GM12864 (cell line): ENCODE data around the gene CHTF8.

ENCODE experiments used
- DNase-seq: peaks from one replicate; pipeline ENCODE4 v3.0.0-alpha.2; 2011; ENCODE audit warnings: low read depth
- H3K4me3 ChIP-seq: 2 replicates; pipeline ENCODE4 v1.5.1; 2011; ENCODE audit warnings: mild to moderate bottlenecking, low read depth, low read length, control low read depth
- TF ChIP-seq, protein P1 (sequence below): IDR thresholded peaks from 2 replicates; pipeline ENCODE4 v1.5.1; 2011; ENCODE audit warnings: low read depth, mild to moderate bottlenecking, moderate library complexity, low read length, control low read depth, inconsistent platforms; ENCODE audit errors: missing control alignments

Gene CHTF8

GRCh38 chr16:69132424-69133252 lies at the start of gene CHTF8, which contains the start of gene UTP4:
CHTF8 (minus strand) TSS chr16:69132588; CDS start chr16:69121458, 11,130 bp downstream.
UTP4 (plus strand) TSS chr16:69132649; CDS start chr16:69133460, 811 bp downstream.
- no peak for DNase-seq
- peak within 1 kb of the TSS; percentile 98 for H3K4me3 ChIP-seq
- TF ChIP-seq, protein P1, sequence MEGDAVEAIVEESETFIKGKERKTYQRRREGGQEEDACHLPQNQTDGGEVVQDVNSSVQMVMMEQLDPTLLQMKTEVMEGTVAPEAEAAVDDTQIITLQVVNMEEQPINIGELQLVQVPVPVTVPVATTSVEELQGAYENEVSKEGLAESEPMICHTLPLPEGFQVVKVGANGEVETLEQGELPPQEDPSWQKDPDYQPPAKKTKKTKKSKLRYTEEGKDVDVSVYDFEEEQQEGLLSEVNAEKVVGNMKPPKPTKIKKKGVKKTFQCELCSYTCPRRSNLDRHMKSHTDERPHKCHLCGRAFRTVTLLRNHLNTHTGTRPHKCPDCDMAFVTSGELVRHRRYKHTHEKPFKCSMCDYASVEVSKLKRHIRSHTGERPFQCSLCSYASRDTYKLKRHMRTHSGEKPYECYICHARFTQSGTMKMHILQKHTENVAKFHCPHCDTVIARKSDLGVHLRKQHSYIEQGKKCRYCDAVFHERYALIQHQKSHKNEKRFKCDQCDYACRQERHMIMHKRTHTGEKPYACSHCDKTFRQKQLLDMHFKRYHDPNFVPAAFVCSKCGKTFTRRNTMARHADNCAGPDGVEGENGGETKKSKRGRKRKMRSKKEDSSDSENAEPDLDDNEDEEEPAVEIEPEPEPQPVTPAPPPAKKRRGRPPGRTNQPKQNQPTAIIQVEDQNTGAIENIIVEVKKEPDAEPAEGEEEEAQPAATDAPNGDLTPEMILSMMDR = no peak

DNA sequence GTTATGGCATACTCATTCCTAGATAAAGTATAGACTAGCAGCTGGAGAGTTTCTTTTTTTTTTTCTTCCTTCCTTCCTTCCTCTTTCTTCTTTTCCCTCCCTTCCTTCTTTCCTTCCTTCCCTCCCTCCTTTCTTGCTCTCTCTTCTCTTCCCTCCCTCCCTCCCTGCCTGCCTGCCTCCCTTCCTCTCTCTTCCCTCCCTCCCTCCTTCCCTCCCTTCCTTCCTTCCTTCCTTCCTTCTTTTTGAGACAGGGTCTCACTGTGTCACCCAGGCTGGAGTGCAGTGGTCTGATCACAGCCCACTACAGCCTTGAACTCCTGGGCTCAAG lies 47.6 kb upstream of the CHTF8 start:
- no peak overlapping the region for H3K4me3 ChIP-seq
- TF ChIP-seq, protein P1 = no peak
- DNase-seq = no peak

- no peak overlapping the region for H3K4me3 ChIP-seq
- no peak for DNase-seq
- TF ChIP-seq, protein P1 = no peak
These were observed 47.1 kb upstream of the CHTF8 start for GRCh38 chr16:69179328-69180010.

DNA sequence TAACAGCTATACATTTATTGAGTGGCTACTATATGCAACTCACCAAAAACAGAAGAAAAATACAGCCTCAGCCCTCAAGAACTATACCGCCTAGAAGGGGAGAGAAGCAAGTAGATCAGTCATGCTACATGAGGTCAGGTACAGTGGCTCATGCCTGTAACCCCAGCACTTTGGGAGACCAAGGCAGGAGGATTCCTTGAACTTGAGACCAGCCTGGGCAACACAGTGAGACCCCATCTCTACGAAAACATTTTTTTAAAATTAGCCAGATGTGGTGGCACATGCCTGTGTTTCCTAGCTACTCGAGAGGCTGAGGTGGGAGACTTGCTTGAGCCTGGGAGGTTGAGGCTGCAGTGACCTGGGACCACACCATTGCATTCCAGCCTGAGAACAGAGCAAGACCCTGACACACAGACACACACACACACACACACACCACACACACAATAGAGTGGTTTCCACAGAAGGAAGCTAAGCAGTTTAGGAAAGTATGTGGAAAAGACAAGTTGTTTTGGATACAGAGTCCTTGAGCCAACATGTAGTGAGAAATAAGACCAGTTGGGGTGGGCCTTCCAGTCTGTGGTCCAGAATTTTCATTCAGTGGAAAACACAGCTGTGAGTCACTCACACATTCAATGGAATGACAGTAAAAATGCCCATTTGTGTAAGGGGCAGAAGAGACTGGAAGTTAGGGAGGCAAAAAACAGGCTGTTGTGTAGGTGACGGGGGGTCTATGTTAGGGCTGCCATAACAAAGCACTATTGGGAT lies 43.8 kb upstream of the CHTF8 start:
- TF ChIP-seq, protein P1 = no peak
- no peak for DNase-seq

DNA sequence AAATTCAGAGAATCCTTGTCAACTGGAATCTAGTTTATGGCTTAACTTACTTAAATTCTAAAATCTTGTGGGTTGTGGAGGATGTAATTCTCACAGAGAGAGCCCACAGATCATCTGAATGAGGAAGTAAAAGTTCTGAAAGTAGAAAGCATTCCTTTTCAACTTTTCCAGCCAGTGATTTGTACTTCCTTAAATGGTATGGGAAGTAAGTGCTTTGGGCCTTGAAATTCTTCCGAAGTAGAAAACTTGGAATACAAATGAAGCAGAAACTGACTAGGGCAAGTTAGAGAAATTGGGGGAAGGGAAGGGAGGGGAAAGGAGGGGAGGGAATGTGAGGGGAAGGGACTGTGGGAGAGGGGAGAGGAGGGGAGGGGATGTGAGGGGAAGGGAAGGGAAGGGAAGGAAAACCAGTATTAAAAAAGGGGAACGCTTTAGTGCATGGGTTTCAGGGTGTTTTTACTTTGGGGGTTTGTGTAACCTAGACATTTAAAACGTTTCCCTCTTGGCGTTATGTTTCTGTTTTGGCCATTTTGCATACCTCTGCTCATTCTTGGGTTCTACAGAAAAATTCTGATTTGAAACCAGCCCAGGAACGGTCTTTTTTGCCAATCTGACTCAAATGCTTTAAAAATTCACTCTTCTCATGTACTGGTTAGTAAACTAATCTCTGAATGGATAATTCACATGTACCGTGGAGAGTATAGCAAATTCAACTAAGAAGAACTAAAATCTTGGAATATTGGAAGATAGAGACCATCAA lies 39.1 kb upstream of the CHTF8 start:
- TF ChIP-seq, protein P1 = no peak
- no peak overlapping the region for H3K4me3 ChIP-seq
- DNase-seq = no peak

More for the DNA sequence above, 43.8 kb upstream of the CHTF8 start:
- no peak overlapping the region for H3K4me3 ChIP-seq

DNA sequence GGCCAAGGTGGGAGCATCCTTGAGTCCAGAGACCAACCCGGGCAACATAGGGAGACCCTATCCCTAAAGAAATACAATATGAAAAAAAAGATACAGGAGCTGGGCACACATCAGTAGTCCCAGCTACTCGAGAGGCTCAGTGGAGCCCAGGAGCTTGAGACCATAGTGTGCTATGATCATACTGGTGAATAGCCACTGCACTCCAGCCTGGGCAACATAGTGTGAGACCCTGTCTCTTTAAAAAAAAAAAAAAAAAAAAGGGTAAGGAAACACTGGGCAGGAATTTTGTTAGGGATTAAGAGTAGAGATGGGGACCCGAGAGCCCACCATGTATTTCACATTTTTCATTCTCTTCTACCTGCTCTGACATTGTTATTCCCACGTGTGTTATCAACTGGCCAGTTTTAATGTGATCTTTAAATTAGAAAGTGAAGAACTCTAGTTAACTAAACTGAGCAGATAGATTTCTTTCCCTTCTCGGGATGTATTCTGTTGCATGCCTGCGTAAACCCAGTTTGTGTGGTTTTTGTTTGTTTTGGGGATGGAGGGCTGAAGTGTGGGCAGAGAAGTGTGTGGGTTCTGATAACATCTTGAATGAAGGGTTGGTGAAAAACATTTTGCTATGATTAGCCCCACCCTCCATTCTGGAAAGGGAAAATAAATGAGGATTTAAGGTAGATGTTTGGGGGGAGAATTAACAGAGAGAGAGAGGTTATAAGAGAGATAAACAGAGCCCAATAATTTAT lies 37.4 kb upstream of the CHTF8 start:
- no peak for DNase-seq
- TF ChIP-seq, protein P1 = no peak
- no peak overlapping the region for H3K4me3 ChIP-seq
